GM18858 (cell line): ENCODE results near the gene SRGAP1.

ENCODE experiments used
- ATAC-seq: cut with Tn5 transposase; IDR thresholded peaks from one replicate; pipeline ENCODE4 v1.9.1; 2021; ENCODE audit not compliant: unreplicated experiment

The SRGAP1 gene

GRCh38 chr12:63961048-63961447, 116.5 kb downstream of the SRGAP1 start:
- ATAC-seq, result no peak

- no peak for ATAC-seq
Observed at GRCh38 chr12:63961543-63961942, 117.0 kb downstream of the SRGAP1 start.

GRCh38 chr12:63963868-63964267, 119.4 kb downstream of the SRGAP1 start:
- ATAC-seq, result no peak

- no peak for ATAC-seq
Observed at GRCh38 chr12:63964301-63964700, 119.8 kb downstream of the SRGAP1 start.

GRCh38 chr12:63965936-63966605, 121.6 kb downstream of the SRGAP1 start:
- no peak for ATAC-seq

- no peak for ATAC-seq
Observed at GRCh38 chr12:63966606-63966975, 122.1 kb downstream of the SRGAP1 start.

GRCh38 chr12:63967358-63968145, 123.1 kb downstream of the SRGAP1 start:
- no peak for ATAC-seq

GRCh38 chr12:63968673-63969072, 124.2 kb downstream of the SRGAP1 start:
- ATAC-seq, result no peak

GRCh38 chr12:63976902-63977395, 132.4 kb downstream of the SRGAP1 start:
- no peak for ATAC-seq

GRCh38 chr12:63977441-63977840, 132.9 kb downstream of the SRGAP1 start:
- ATAC-seq, result no peak

- no peak for ATAC-seq
Observed at GRCh38 chr12:63978519-63978918, 134.0 kb downstream of the SRGAP1 start.

GRCh38 chr12:63980211-63980610, 135.7 kb downstream of the SRGAP1 start:
- no peak for ATAC-seq

GRCh38 chr12:63981343-63981742, 136.8 kb downstream of the SRGAP1 start:
- no peak for ATAC-seq

GRCh38 chr12:63982604-63983295, 138.2 kb downstream of the SRGAP1 start:
- ATAC-seq, result no peak

GRCh38 chr12:63985456-63985855, 141.0 kb downstream of the SRGAP1 start:
- no peak for ATAC-seq

- no peak for ATAC-seq
Observed at GRCh38 chr12:63985945-63986344, 141.4 kb downstream of the SRGAP1 start.

GRCh38 chr12:63989301-63989845, 144.9 kb downstream of the SRGAP1 start:
- ATAC-seq, result no peak

- ATAC-seq, result no peak
Observed at GRCh38 chr12:63990828-63991547, 146.5 kb downstream of the SRGAP1 start.

GRCh38 chr12:63994704-63995103, 150.2 kb downstream of the SRGAP1 start:
- ATAC-seq, result no peak

GRCh38 chr12:63995512-63995911, 151.0 kb downstream of the SRGAP1 start:
- no peak for ATAC-seq

- ATAC-seq, result no peak
Observed at GRCh38 chr12:63996556-63996955, 152.1 kb downstream of the SRGAP1 start.
